Activated CD8-positive, alpha-beta T cell treated with anti-CD3 and anti-CD28 coated beads for 36 hours (primary cell): Measurements from ENCODE around the gene NFATC3. TPM values are rescaled to one million over a fixed set of nuclear protein-coding genes. Genes with fewer than 3 reads are reported as not detected.
A peak's percentile ranks its signal among the peaks of the same experiment; 100 is the strongest.

Experiments
- ATAC-seq: fragments of 200-7000 bp; cut with Tn5 transposase; one replicate; pipeline ENCODE4 v1.10.0; 2021; ENCODE audit warnings: mild to moderate bottlenecking, moderate library complexity
- CTCF ChIA-PET: fragments of 350-600 bp; sonication (Branson Sonifier 250); formaldehyde crosslinking; loops from one replicate; lab custom pipeline; 2021; ENCODE audit warnings: antibody characterized with exemption; lab: Charles Lee
- POLR2A ChIA-PET: fragments of 350-600 bp; sonication (Branson Sonifier 250); formaldehyde crosslinking; loops from one replicate; lab custom pipeline; 2021; ENCODE audit warnings: antibody characterized with exemption; lab: Charles Lee
- DNase-seq: peaks from one replicate; pipeline ENCODE4 v3.0.0-alpha.2; 2020
- H3K27ac Mint-ChIP-seq: one replicate; pipeline ENCODE4 v1.8.0; 2021; ENCODE audit warnings: mild to moderate bottlenecking, mixed read lengths
- H3K27me3 Mint-ChIP-seq: one replicate; pipeline ENCODE4 v1.8.0; 2021; ENCODE audit warnings: mixed read lengths
- H3K36me3 Mint-ChIP-seq: one replicate; pipeline ENCODE4 v1.8.0; 2021; ENCODE audit warnings: low read depth, mixed read lengths
- H3K4me1 Mint-ChIP-seq: one replicate; pipeline ENCODE4 v1.8.0; 2021; ENCODE audit warnings: low read depth, mixed read lengths
- H3K4me3 Mint-ChIP-seq: one replicate; pipeline ENCODE4 v1.8.0; 2021; ENCODE audit warnings: mild to moderate bottlenecking, moderate library complexity, mixed read lengths
- H3K9me3 Mint-ChIP-seq: one replicate; pipeline ENCODE4 v1.8.0; 2021; ENCODE audit warnings: mixed read lengths
- CTCF ChIP-seq: fragments of 200-600 bp; IDR thresholded peaks from one replicate; pipeline ENCODE4 v1.8.0; 2022; ENCODE audit warnings: antibody characterized with exemption, mild to moderate bottlenecking
- intact Hi-C: fragments of 100-400 bp; cut with micrococcal nuclease; formaldehyde crosslinking; loops from one replicate; pipeline ENCODE4 v1.10.0; 2022
- total RNA-seq, 2 experiments: library from RNA; stranded (reverse); gene quantifications; one replicate each; pipeline ENCODE4 v1.2.3, GENCODE V29; 2021

The NFATC3 gene
- total RNA-seq: 100 to 1,000 TPM; 102 to 104 TPM

DNA sequence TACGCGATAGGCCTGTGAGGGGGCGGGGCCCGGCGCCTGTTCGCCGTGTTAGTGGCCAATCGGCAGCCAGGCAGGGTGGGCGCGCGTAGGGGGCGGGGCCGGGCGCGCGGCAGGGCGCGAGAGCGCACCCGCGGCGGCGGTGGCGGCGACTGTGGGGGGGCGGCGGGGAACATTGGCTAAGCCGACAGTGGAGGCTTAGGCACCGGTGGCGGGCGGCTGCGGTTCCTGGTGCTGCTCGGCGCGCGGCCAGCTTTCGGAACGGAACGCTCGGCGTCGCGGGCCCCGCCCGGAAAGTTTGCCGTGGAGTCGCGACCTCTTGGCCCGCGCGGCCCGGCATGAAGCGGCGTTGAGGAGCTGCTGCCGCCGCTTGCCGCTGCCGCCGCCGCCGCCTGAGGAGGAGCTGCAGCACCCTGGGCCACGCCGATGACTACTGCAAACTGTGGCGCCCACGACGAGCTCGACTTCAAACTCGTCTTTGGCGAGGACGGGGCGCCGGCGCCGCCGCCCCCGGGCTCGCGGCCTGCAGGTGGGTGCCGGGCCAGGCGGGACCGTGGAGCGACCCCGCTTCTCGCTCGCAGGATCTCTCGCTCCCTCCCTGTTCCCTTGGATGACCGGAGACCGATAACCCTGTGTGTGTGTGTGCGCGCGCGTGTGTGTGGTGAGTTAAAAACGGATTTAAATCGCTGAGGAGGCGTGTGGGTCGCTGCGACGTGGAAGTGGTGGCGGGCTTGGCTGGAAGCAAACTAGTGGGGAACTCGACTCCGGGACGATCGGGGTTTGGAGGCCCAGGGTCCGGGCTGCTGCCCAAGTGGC lies at the start of gene NFATC3:
Gene NFATC3, plus strand, starts transcription at position 112 of the 813 bp plus-strand sequence. Its CDS starts 312 bp downstream, at position 424.
- CTCF ChIA-PET: interaction anchor here (0.9 to 3.4 kb wide), 15 partner anchors 9 to 153 kb away, joined by 3 to 18 read pairs (median 5); no protein-coding TSS in a partner anchor
- H3K9me3 Mint-ChIP-seq: peaks cover 2% of the 10 kb centered on the region
- H3K4me3 Mint-ChIP-seq: peak within 1 kb of the TSS; percentile 88
- DNase-seq (peak; percentile 99), ATAC-seq (peak; percentile 68)
- H3K4me1 Mint-ChIP-seq: peaks cover 46% of the 10 kb centered on the region
- H3K36me3 Mint-ChIP-seq: peaks cover 32% of the 10 kb centered on the region
- peak within 1 kb of the TSS; percentile 99 for H3K27ac Mint-ChIP-seq
- H3K27me3 Mint-ChIP-seq: no peaks in the 10 kb centered on the region
- intact Hi-C loops: no loop called here
- no peak for TF ChIP-seq CTCF
- POLR2A ChIA-PET: interaction anchor here (0.6 to 3.5 kb wide), 19 partner anchors 8 to 183 kb away, joined by 3 to 34 read pairs (median 4); partner anchors contain the start of genes DDX28, DUS2, PSMB10 and SLC7A6

GRCh38 chr16:68037841-68038597 lies 47.2 kb upstream of the NFATC3 start:
- no peak overlapping the region for H3K27ac Mint-ChIP-seq
- peaks cover 13% of the 10 kb centered on the region for H3K4me1 Mint-ChIP-seq
- POLR2A ChIA-PET: no interaction called here
- peaks cover 31% of the 10 kb centered on the region for H3K36me3 Mint-ChIP-seq
- intact Hi-C loops: no loop called here
- DNase-seq (no peak), ATAC-seq (no peak)
- CTCF ChIA-PET: interaction anchor here (1.6 kb wide), 1 partner anchor 57 kb away, joined by 3 read pairs; no protein-coding TSS in a partner anchor
- TF ChIP-seq CTCF: no peak
- H3K4me3 Mint-ChIP-seq: no peak overlapping the region
- no peaks in the 10 kb centered on the region for H3K9me3 Mint-ChIP-seq
- no peaks in the 10 kb centered on the region for H3K27me3 Mint-ChIP-seq

DNA sequence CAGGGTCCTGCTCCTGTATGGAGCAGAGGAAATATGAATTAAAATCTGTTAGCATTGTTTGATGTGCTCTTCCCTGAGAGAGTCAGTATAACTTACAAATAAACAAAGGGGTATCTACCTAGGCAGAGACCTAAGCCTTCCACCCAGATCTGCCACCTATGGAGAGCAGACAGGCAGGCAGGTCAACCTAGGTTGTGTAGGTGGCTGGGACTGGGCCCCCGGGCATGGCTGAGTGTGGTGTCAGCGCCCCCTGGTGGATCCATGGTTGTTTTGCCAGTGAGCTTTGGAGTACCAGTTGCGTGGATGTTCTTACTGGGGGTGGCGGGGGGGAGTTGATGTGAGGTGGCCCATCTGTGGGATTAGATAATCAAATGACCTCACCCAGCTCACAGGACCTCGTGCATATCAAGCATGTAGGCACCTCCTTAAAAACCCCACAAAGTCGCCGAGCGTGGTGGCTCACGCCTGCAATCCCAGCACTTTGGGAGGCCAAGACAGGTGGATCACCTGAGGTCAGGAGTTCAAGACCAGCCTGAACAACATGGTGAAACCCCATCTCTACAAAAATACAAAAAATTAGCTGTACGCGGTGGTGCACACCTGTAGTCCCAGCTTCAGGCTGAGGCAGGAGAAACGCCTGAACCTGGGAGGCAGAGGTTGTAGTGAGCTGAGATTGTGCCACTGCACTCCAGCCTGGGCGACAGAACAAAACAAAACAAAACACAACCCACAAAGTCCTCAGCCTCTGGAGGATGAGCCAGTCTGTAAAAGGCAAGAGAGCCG lies 44.5 kb upstream of the NFATC3 start:
- H3K36me3 Mint-ChIP-seq: peaks cover 31% of the 10 kb centered on the region
- H3K9me3 Mint-ChIP-seq: no peaks in the 10 kb centered on the region
- DNase-seq (peak; percentile 95), ATAC-seq (peak; percentile 98)
- peak overlapping the region; percentile 40 for H3K27ac Mint-ChIP-seq
- TF ChIP-seq CTCF: peak; percentile 82
- peaks cover 13% of the 10 kb centered on the region for H3K4me1 Mint-ChIP-seq
- intact Hi-C loops: loop anchor here (1.0 kb wide), 1 partner anchor 47 kb away; no protein-coding TSS in a partner anchor
- H3K4me3 Mint-ChIP-seq: no peak overlapping the region
- no peaks in the 10 kb centered on the region for H3K27me3 Mint-ChIP-seq
- POLR2A ChIA-PET: interaction anchor here (0.6 to 1.5 kb wide), 9 partner anchors 14 to 142 kb away, joined by 3 to 6 read pairs (median 3); partner anchors contain the start of genes DDX28 and DUS2
- CTCF ChIA-PET: interaction anchor here (0.6 to 4.1 kb wide), 58 partner anchors 9 to 520 kb away, joined by 3 to 61 read pairs (median 4); partner anchors contain the start of genes DDX28, DPEP2, DUS2 and EDC4

GRCh38 chr16:68041783-68042182 lies 43.4 kb upstream of the NFATC3 start:
- H3K4me3 Mint-ChIP-seq: no peak overlapping the region
- ChIA-PET CTCF (interaction anchor here (0.8 to 4.1 kb wide), 5 partner anchors 9 to 159 kb away, joined by 3 to 61 read pairs (median 9); partner anchors contain the start of genes DDX28, DPEP2NB, DUS2 and NRN1L), POLR2A (interaction anchor here (1.4 kb wide), 1 partner anchor 18 kb away, joined by 3 read pairs; the partner anchor contains the start of genes DDX28 and DUS2)
- intact Hi-C loops: no loop called here
- ATAC-seq (no peak), DNase-seq (no peak)
- no peak for TF ChIP-seq CTCF
- peaks cover 31% of the 10 kb centered on the region for H3K36me3 Mint-ChIP-seq
- no peaks in the 10 kb centered on the region for H3K9me3 Mint-ChIP-seq
- H3K27me3 Mint-ChIP-seq: no peaks in the 10 kb centered on the region
- H3K27ac Mint-ChIP-seq: no peak overlapping the region
- H3K4me1 Mint-ChIP-seq: peaks cover 12% of the 10 kb centered on the region
